Lung (tissue), 12 donors: ENCODE results near the gene KLHL17. TPM values are rescaled to one million over a fixed set of nuclear protein-coding genes. Genes with fewer than 3 reads are reported as not detected.

ENCODE experiments used
- ATAC-seq: fragments of 200-7000 bp; cut with Tn5 transposase; one replicate; pipeline ENCODE4 v1.9.1; 2020; ENCODE audit warnings: moderate number of reproducible peaks; ENCODE audit not compliant: insufficient read depth, low FRiP score
- DNase-seq, 3 donors: peaks; one replicate each; pipeline ENCODE4 v3.0.0-alpha.2; 2013 to 2017
- H3K27ac ChIP-seq, 2 donors: one replicate each; pipeline ENCODE4 v1.5.1; 2013; ENCODE audit warnings: mild to moderate bottlenecking in 2 of 2, moderate library complexity in 2 of 2, control low read depth in 1 of 2, inconsistent platforms in 1 of 2, low read depth in 1 of 2, low read length in 1 of 2
- H3K27me3 ChIP-seq, 3 donors: one replicate each; pipeline ENCODE4 v1.5.1; 2013; ENCODE audit warnings: low read length in 2 of 3; ENCODE audit not compliant: control insufficient read depth in 3 of 3, insufficient read depth in 3 of 3
- H3K36me3 ChIP-seq, 4 donors: one replicate each; pipeline ENCODE4 v1.5.1; 2013; ENCODE audit warnings: low read length in 4 of 4, mild to moderate bottlenecking in 1 of 4, moderate library complexity in 1 of 4; ENCODE audit not compliant: control insufficient read depth in 4 of 4, insufficient read depth in 4 of 4
- H3K4me1 ChIP-seq, 5 donors: one replicate each; pipeline ENCODE4 v1.5.1; 2013; ENCODE audit warnings: low read length in 5 of 5, mild to moderate bottlenecking in 2 of 5, moderate library complexity in 1 of 5; ENCODE audit not compliant: control insufficient read depth in 5 of 5, insufficient read depth in 5 of 5
- H3K4me3 ChIP-seq: one replicate; pipeline ENCODE4 v1.5.1; 2013; ENCODE audit warnings: mild to moderate bottlenecking, control low read depth, moderate library complexity
- H3K9ac ChIP-seq, 2 donors: one replicate each; pipeline ENCODE4 v1.5.1; 2013; ENCODE audit warnings: low read length in 2 of 2, control low read depth in 1 of 2; ENCODE audit not compliant: insufficient read depth in 1 of 2
- H3K9me3 ChIP-seq, 4 donors: one replicate each; pipeline ENCODE4 v1.5.1; 2013; ENCODE audit warnings: low read length in 3 of 4, mild to moderate bottlenecking in 1 of 4, moderate library complexity in 1 of 4; ENCODE audit not compliant: control insufficient read depth in 4 of 4, insufficient read depth in 3 of 4
- WGBS, 2 donors: extraction: QIAGEN DNeasy Blood & Tissue Kit; methylation state at CpG; one replicate each; pipeline ENCODE4 v1.1.7; 2013; 5-methylcytosine and 5-hydroxymethylcytosine counted together
- polyA plus RNA-seq, 2 donors: library from polyadenylated mRNA; stranded (reverse); fragments of 200-250 nt; gene quantifications; one replicate each; pipeline ENCODE4 v1.2.1, GENCODE V29; 2013
- total RNA-seq, 2 donors: library from RNA; depleted of rRNA in 1 of 2; stranded (reverse); fragments of >200 nt in 1 of 2; gene quantifications; one replicate each; pipeline ENCODE4 v1.2.1, GENCODE V29; 2014 to 2021
- TF ChIP-seq, protein P1 (sequence below): IDR thresholded peaks from 2 replicates; pipeline ENCODE4 v1.5.1; 2012; ENCODE audit warnings: mild to moderate bottlenecking; ENCODE audit errors: control extremely low read depth, extremely low read depth
- donor health status: control.
- donor health status: control.
- donor health status: Bipolar disorder and iron deficiency.
- donor health status: healthy.
- donor health status: DM: yes; HTN: yes; CAD: no.

Gene KLHL17
- total and polyA plus RNA-seq, 4 donors, result 10.0 to 15.2 (median 13.0) TPM

- TF ChIP-seq, protein P1, sequence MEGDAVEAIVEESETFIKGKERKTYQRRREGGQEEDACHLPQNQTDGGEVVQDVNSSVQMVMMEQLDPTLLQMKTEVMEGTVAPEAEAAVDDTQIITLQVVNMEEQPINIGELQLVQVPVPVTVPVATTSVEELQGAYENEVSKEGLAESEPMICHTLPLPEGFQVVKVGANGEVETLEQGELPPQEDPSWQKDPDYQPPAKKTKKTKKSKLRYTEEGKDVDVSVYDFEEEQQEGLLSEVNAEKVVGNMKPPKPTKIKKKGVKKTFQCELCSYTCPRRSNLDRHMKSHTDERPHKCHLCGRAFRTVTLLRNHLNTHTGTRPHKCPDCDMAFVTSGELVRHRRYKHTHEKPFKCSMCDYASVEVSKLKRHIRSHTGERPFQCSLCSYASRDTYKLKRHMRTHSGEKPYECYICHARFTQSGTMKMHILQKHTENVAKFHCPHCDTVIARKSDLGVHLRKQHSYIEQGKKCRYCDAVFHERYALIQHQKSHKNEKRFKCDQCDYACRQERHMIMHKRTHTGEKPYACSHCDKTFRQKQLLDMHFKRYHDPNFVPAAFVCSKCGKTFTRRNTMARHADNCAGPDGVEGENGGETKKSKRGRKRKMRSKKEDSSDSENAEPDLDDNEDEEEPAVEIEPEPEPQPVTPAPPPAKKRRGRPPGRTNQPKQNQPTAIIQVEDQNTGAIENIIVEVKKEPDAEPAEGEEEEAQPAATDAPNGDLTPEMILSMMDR, result no peak
- peak; percentile 59 for ATAC-seq
- Histone ChIP-seq H3K4me1 (peaks cover 0 to 28% (median 15%) of the 10 kb centered on the region in 5 donors), H3K36me3 (no peaks in the 10 kb centered on the region), H3K9me3 (no peaks in the 10 kb centered on the region), H3K9ac (peak overlapping the region; percentile 67 to 77), H3K27me3 (peaks cover 0 to 12% (median 0%) of the 10 kb centered on the region in 3 donors), H3K27ac (peak overlapping the region; percentile 99), H3K4me3 (peak overlapping the region; percentile 64)
- peak; percentile 86 to 90 (median 88) for DNase-seq
- WGBS, 2 donors, result 0 to 1% methylated on average over 53 to 75 of the region's 75 CpGs
Observed at GRCh38 chr1:1000357-1001056, 40.1 kb downstream of the KLHL17 start.

DNA sequence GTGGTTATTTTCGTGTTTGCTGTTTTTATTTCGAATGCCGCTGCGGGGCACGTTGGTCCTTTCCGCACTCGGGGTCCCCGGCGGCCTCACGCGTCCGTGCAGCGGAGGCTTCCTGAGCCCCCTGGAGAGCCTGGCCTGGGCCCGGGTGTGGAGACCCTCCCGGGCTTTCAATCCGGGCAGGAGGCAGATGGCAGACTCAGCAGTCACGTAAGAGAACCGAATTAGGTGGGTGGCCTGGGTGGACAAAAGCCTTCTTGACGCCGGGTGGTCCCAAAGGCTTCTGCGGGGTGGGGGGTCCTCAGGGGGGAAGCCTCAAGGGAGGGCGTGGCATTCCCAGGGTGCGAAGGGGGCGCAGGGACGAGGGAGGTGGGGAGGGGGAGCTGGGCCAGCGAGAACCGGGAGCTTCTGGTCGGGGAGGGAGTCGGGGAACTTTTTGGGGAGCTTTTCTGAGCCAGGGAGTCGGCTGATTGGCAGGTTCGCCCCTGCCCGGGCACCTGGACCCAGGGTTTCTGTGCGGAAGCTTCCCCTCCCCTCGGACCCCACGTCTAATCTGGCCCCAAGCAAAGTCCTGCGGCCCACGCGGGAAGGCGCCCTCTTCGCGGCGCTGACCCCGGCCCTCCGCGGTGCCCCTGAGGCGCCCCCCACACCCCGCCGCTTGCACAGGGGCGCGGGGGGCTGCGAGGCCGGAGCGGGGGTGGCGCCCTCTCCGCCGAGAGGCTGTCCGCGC, 40.8 kb downstream of the KLHL17 start:
- ATAC-seq, result no peak
- peak overlapping the region; percentile 64 for H3K4me3 ChIP-seq
- 2 to 3% methylated on average over 40 to 58 of the region's 58 CpGs for WGBS, 2 donors
- H3K4me1 ChIP-seq, result peaks cover 0 to 32% (median 17%) of the 10 kb centered on the region in 5 donors
- H3K9me3 ChIP-seq, result no peaks in the 10 kb centered on the region
- peaks cover 0 to 9% (median 0%) of the 10 kb centered on the region in 3 donors for H3K27me3 ChIP-seq
- peak in 2 of 3 donors; percentile 50 to 66 for DNase-seq
- TF ChIP-seq, protein P1, result no peak
- H3K27ac ChIP-seq, result peak overlapping the region; percentile 99
- H3K9ac ChIP-seq, result peak overlapping the region; percentile 67 to 77
- H3K36me3 ChIP-seq, result no peaks in the 10 kb centered on the region

- Histone ChIP-seq H3K4me3 (no peak overlapping the region), H3K27me3 (no peaks in the 10 kb centered on the region)
Observed at GRCh38 chr1:1003618-1004419, 43.4 kb downstream of the KLHL17 start.

More at GRCh38 chr1:1003618-1004419, 43.4 kb downstream of the KLHL17 start:
- Histone ChIP-seq H3K4me1 (peaks cover 0 to 27% (median 19%) of the 10 kb centered on the region in 5 donors), H3K27ac (no peak overlapping the region), H3K9ac (no peak overlapping the region), H3K36me3 (no peaks in the 10 kb centered on the region), H3K9me3 (no peaks in the 10 kb centered on the region)
- 79 to 85% methylated on average over 22 of the region's 22 CpGs for WGBS, 2 donors
- ATAC-seq, result no peak
- TF ChIP-seq, protein P1, result no peak
- DNase-seq, result no peak
